HUES48 (cell line): ENCODE data around the gene ENTR1.

Experiments used
- H3K27ac ChIP-seq: one replicate; pipeline ENCODE4 v1.7.0; 2013; ENCODE audit warnings: low read depth, low read length, inconsistent platforms
- H3K27me3 ChIP-seq: 2 replicates; pipeline ENCODE4 v1.6.1; 2013; ENCODE audit warnings: mild to moderate bottlenecking, low read length; ENCODE audit not compliant: control insufficient read depth, insufficient read depth
- H3K36me3 ChIP-seq: 2 replicates; pipeline ENCODE4 v1.6.1; 2013; ENCODE audit warnings: low read length; ENCODE audit not compliant: control insufficient read depth, insufficient read depth
- H3K4me1 ChIP-seq: 2 replicates; pipeline ENCODE4 v1.6.1; 2013; ENCODE audit warnings: mild to moderate bottlenecking, low read length; ENCODE audit not compliant: control insufficient read depth, insufficient read depth
- H3K4me3 ChIP-seq: 2 replicates; pipeline ENCODE4 v1.5.1; 2013; ENCODE audit warnings: mild to moderate bottlenecking, low read depth, low read length
- H3K9ac ChIP-seq: 2 replicates; pipeline ENCODE4 v1.6.1; 2013; ENCODE audit warnings: mild to moderate bottlenecking, low read depth, low read length, moderate library complexity
- H3K9me3 ChIP-seq: 2 replicates; pipeline ENCODE4 v1.6.1; 2013; ENCODE audit warnings: low read length; ENCODE audit not compliant: control insufficient read depth, insufficient read depth

ENTR1 gene

GRCh38 chr9:136393531-136393930 is 16.9 kb downstream of the ENTR1 start:
- peaks cover 93% of the 10 kb centered on the region for H3K36me3 ChIP-seq
- no peaks in the 10 kb centered on the region for H3K9me3 ChIP-seq
- H3K9ac ChIP-seq, result no peak overlapping the region
- H3K4me1 ChIP-seq, result no peaks in the 10 kb centered on the region
- no peak overlapping the region for H3K4me3 ChIP-seq
- H3K27ac ChIP-seq, result no peak overlapping the region
- H3K27me3 ChIP-seq, result no peaks in the 10 kb centered on the region

GRCh38 chr9:136392538-136393449 is 17.6 kb downstream of the ENTR1 start:
- Histone ChIP-seq H3K36me3 (peaks cover 93% of the 10 kb centered on the region), H3K9ac (no peak overlapping the region), H3K27me3 (no peaks in the 10 kb centered on the region), H3K4me1 (no peaks in the 10 kb centered on the region), H3K27ac (no peak overlapping the region), H3K4me3 (no peak overlapping the region), H3K9me3 (no peaks in the 10 kb centered on the region)

GRCh38 chr9:136391737-136392537 is 18.5 kb downstream of the ENTR1 start:
- Histone ChIP-seq H3K4me3 (no peak overlapping the region), H3K9ac (no peak overlapping the region)

GRCh38 chr9:136389396-136389795 is 21.0 kb downstream of the ENTR1 start:
- H3K36me3 ChIP-seq, result peaks cover 91% of the 10 kb centered on the region
- H3K4me1 ChIP-seq, result no peaks in the 10 kb centered on the region
- no peaks in the 10 kb centered on the region for H3K27me3 ChIP-seq
- H3K27ac ChIP-seq, result no peak overlapping the region
- H3K9ac ChIP-seq, result no peak overlapping the region
- no peaks in the 10 kb centered on the region for H3K9me3 ChIP-seq
- no peak overlapping the region for H3K4me3 ChIP-seq

More at GRCh38 chr9:136391737-136392537, 18.5 kb downstream of the ENTR1 start:
- Histone ChIP-seq H3K27me3 (no peaks in the 10 kb centered on the region), H3K4me1 (no peaks in the 10 kb centered on the region), H3K9me3 (no peaks in the 10 kb centered on the region), H3K27ac (no peak overlapping the region), H3K36me3 (peaks cover 95% of the 10 kb centered on the region)

- no peak overlapping the region for H3K4me3 ChIP-seq
- no peaks in the 10 kb centered on the region for H3K9me3 ChIP-seq
- no peak overlapping the region for H3K27ac ChIP-seq
- no peaks in the 10 kb centered on the region for H3K4me1 ChIP-seq
- H3K9ac ChIP-seq, result no peak overlapping the region
- peaks cover 90% of the 10 kb centered on the region for H3K36me3 ChIP-seq
- H3K27me3 ChIP-seq, result no peaks in the 10 kb centered on the region
These were observed 23.2 kb downstream of the ENTR1 start for GRCh38 chr9:136387217-136387616.

- H3K9me3 ChIP-seq, result no peaks in the 10 kb centered on the region
- H3K4me1 ChIP-seq, result no peaks in the 10 kb centered on the region
- H3K4me3 ChIP-seq, result no peak overlapping the region
- H3K9ac ChIP-seq, result no peak overlapping the region
- no peaks in the 10 kb centered on the region for H3K27me3 ChIP-seq
- H3K36me3 ChIP-seq, result peaks cover 90% of the 10 kb centered on the region
- no peak overlapping the region for H3K27ac ChIP-seq
These were observed 24.4 kb downstream of the ENTR1 start for GRCh38 chr9:136386018-136386417.

GRCh38 chr9:136385015-136385414 is 25.4 kb downstream of the ENTR1 start:
- Histone ChIP-seq H3K36me3 (peaks cover 94% of the 10 kb centered on the region), H3K27ac (no peak overlapping the region), H3K9me3 (no peaks in the 10 kb centered on the region)

GRCh38 chr9:136383436-136383835 is 27.0 kb downstream of the ENTR1 start:
- no peak overlapping the region for H3K9ac ChIP-seq
- no peak overlapping the region for H3K4me3 ChIP-seq
- peaks cover 92% of the 10 kb centered on the region for H3K36me3 ChIP-seq

More at GRCh38 chr9:136385015-136385414, 25.4 kb downstream of the ENTR1 start:
- Histone ChIP-seq H3K9ac (no peak overlapping the region), H3K4me1 (no peaks in the 10 kb centered on the region), H3K27me3 (no peaks in the 10 kb centered on the region), H3K4me3 (no peak overlapping the region)

GRCh38 chr9:136381966-136382513 is 28.4 kb downstream of the ENTR1 start:
- no peaks in the 10 kb centered on the region for H3K27me3 ChIP-seq
- no peak overlapping the region for H3K27ac ChIP-seq
- H3K4me3 ChIP-seq, result no peak overlapping the region
- no peak overlapping the region for H3K9ac ChIP-seq
- peaks cover 86% of the 10 kb centered on the region for H3K36me3 ChIP-seq
- H3K9me3 ChIP-seq, result no peaks in the 10 kb centered on the region
- no peaks in the 10 kb centered on the region for H3K4me1 ChIP-seq

More at GRCh38 chr9:136383436-136383835, 27.0 kb downstream of the ENTR1 start:
- H3K27me3 ChIP-seq, result no peaks in the 10 kb centered on the region
- H3K27ac ChIP-seq, result no peak overlapping the region
- H3K4me1 ChIP-seq, result no peaks in the 10 kb centered on the region
- no peaks in the 10 kb centered on the region for H3K9me3 ChIP-seq

GRCh38 chr9:136381311-136381710 is 29.1 kb downstream of the ENTR1 start:
- Histone ChIP-seq H3K9me3 (no peaks in the 10 kb centered on the region), H3K4me1 (no peaks in the 10 kb centered on the region), H3K9ac (no peak overlapping the region), H3K36me3 (peaks cover 86% of the 10 kb centered on the region), H3K27me3 (no peaks in the 10 kb centered on the region), H3K4me3 (no peak overlapping the region), H3K27ac (no peak overlapping the region)
